Erythroblast (primary cell): ENCODE results near the gene TAF9.
"Not testable (repeated sequence)": the region's sequence is repeated elsewhere in the genome, so short reads cannot be mapped to it uniquely, and the experiment has no call there.

Experiments used
- GATA1 ChIP-seq: IDR thresholded peaks from 2 replicates; pipeline ENCODE4 v1.6.1; 2011; ENCODE audit warnings: low read depth, mild to moderate bottlenecking, control low read depth, low read length, moderate library complexity
- POLR2A ChIP-seq: IDR thresholded peaks from 2 replicates; pipeline ENCODE4 v1.6.1; 2011; ENCODE audit warnings: mild to moderate bottlenecking, low read length

DNA sequence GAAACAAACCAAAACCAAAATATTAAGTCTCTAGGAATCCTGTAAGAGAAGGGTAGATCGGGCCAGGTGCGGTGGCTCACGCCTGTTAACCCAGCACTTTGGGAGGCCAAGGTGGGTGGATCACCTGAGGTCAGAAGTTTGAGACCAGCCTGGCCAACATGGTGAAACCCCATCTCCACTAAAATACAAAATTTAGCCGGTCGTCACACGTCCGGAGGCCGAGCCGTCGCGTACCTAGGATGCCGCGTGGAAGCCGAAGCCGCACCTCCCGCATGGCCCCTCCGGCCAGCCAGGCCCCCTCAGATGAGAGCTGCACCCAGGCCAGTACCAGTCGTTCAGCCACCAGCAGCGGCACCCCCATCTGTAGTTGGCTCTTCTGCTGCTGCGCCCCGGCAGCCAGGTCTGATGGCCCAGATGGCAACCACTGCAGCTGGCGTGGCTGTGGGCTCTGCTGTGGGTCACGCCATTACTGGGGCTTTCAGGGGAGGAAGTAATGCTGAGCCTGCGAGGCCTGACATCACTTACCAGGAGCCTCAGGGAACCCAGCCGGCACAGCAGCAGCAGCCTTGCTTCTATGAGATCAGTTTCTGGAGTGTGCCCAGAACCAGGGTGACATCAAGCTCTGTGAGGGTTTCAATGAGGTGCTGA lies 35.5 kb downstream of the TAF9 start:
- TF ChIP-seq POLR2A, GATA1: not testable (repeated sequence)
